Chondrocyte (in vitro differentiated cells): Measurements from ENCODE around the gene CLDN34. TPM values are rescaled to one million over a fixed set of nuclear protein-coding genes. Genes with fewer than 3 reads are reported as not detected.

Experiments used
- DNase-seq: peaks from one replicate; pipeline ENCODE4 v3.0.0; 2021; ENCODE audit warnings: mixed read lengths, low spot score
- H3K27ac Mint-ChIP-seq: one replicate; pipeline ENCODE4 v1.8.0; 2021; ENCODE audit warnings: mild to moderate bottlenecking, moderate library complexity, mixed read lengths; ENCODE audit not compliant: unreplicated experiment
- H3K27me3 Mint-ChIP-seq: 2 replicates; pipeline ENCODE4 v1.8.0; 2021; ENCODE audit warnings: low read depth, mixed read lengths
- H3K36me3 Mint-ChIP-seq: 2 replicates; pipeline ENCODE4 v1.8.0; 2021; ENCODE audit warnings: low read depth, mixed read lengths
- H3K4me1 Mint-ChIP-seq: 2 replicates; pipeline ENCODE4 v1.8.0; 2021; ENCODE audit warnings: low read depth, mild to moderate bottlenecking, mixed read lengths
- H3K4me3 Mint-ChIP-seq: one replicate; pipeline ENCODE4 v1.8.0; 2021; ENCODE audit warnings: mild to moderate bottlenecking, moderate library complexity, mixed read lengths; ENCODE audit not compliant: unreplicated experiment
- H3K9me3 Mint-ChIP-seq: 2 replicates; pipeline ENCODE4 v1.8.0; 2021; ENCODE audit warnings: low read depth, mixed read lengths
- total RNA-seq: library from RNA; stranded (reverse); gene quantifications from 3 replicates; pipeline ENCODE4 v1.2.1, GENCODE V29; 2021
- TF ChIP-seq, protein P1 (sequence below): fragments of 200-600 bp; sonication (generic); IDR thresholded peaks from 2 replicates; pipeline ENCODE4 v1.5.0; 2021; ENCODE audit warnings: antibody characterized with exemption, mild to moderate bottlenecking, moderate library complexity

The CLDN34 gene
- total RNA-seq, 1 donor from 2014 or later, result not detected

DNA sequence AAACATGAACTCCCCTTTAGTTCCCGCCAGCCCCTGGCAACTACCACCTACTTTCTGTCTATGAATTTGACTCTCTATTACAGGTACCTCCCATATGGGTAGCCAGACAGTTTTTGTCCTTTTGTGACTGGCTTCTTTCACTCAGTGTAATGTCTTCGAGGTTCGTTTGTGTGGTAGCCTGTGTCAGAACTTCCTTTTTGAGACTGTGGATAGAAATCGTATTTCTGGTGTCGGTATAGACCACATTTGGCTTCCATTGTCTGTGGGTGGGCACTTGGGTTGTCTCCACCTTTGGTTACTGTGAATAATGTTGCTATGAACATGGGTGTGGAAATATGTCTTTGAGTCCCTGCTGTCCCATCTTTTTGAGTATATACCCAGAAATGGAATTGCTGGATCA, 5.4 kb upstream of the CLDN34 start:
- Mint-ChIP-seq H3K9me3 (peaks cover 6% of the 10 kb centered on the region), H3K4me3 (no peak overlapping the region), H3K27ac (no peak overlapping the region), H3K27me3 (no peaks in the 10 kb centered on the region), H3K4me1 (no peaks in the 10 kb centered on the region), H3K36me3 (peaks cover 2% of the 10 kb centered on the region)
- TF ChIP-seq, protein P1, sequence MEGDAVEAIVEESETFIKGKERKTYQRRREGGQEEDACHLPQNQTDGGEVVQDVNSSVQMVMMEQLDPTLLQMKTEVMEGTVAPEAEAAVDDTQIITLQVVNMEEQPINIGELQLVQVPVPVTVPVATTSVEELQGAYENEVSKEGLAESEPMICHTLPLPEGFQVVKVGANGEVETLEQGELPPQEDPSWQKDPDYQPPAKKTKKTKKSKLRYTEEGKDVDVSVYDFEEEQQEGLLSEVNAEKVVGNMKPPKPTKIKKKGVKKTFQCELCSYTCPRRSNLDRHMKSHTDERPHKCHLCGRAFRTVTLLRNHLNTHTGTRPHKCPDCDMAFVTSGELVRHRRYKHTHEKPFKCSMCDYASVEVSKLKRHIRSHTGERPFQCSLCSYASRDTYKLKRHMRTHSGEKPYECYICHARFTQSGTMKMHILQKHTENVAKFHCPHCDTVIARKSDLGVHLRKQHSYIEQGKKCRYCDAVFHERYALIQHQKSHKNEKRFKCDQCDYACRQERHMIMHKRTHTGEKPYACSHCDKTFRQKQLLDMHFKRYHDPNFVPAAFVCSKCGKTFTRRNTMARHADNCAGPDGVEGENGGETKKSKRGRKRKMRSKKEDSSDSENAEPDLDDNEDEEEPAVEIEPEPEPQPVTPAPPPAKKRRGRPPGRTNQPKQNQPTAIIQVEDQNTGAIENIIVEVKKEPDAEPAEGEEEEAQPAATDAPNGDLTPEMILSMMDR, result no peak
- DNase-seq, result no peak

DNA sequence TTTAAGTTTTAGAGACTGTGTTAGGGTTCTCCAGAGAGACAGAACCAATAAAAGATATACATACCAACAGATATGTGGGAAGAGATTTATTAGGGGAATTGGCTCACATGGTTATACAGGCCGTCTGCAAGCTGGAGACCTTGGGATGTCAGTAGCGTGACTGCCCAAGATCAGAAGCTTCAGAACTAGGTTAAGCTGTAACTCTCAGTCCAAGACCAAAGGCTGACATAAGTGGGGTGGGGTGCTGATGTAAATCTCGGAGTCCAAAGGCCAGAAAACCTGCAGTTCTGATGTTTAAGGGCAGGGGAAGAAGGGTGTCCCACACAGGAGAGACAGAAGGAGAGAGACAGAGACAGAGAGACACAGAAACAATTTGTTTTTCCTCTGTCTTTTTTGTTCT, 10.5 kb downstream of the CLDN34 start:
- H3K4me3 Mint-ChIP-seq, result no peak overlapping the region
- no peaks in the 10 kb centered on the region for H3K4me1 Mint-ChIP-seq
- H3K36me3 Mint-ChIP-seq, result no peaks in the 10 kb centered on the region
- H3K9me3 Mint-ChIP-seq, result peaks cover 14% of the 10 kb centered on the region
- DNase-seq, result no peak
- no peaks in the 10 kb centered on the region for H3K27me3 Mint-ChIP-seq
- H3K27ac Mint-ChIP-seq, result no peak overlapping the region
- TF ChIP-seq, protein P1, result no peak

DNA sequence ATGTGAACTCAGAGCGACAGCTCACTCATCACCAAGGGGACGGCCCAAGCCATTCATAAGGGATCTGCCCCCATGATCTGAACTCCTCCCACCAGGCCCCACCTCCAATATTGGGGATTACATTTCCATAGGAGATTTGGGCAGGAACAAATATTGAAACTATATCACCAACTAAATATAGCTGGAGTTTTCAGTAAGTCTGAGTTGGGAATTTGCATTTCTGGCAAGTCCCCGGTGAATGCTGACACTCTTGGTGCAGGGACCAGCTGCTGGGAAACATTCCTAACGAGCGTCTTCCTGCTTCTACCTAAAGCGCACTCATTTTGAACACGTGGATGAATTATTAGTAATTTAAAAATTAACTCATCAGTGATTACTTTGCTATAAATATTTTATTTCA, 13.2 kb downstream of the CLDN34 start:
- Mint-ChIP-seq H3K27ac (no peak overlapping the region), H3K4me3 (no peak overlapping the region), H3K36me3 (no peaks in the 10 kb centered on the region), H3K27me3 (no peaks in the 10 kb centered on the region), H3K9me3 (peaks cover 13% of the 10 kb centered on the region), H3K4me1 (no peaks in the 10 kb centered on the region)
- no peak for DNase-seq
- TF ChIP-seq, protein P1, result no peak

DNA sequence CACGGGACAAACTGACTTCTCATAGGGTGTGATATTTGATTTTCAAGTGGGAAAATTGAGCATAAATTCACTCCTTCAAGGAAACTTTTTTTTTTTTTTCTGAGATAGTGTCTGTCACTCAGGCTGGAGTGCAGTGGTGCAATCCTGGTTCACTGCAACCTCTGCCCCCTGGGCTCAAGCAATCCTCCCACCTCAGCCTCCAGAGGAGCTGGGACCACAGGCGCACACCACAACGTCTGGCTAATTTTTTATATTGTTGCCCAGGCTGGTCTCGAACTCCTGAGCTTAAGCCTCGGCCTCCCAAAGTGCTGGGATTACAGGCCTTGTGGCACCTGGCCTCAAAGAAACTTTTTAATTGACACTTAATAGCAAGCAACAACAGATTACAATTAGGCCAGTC, 13.8 kb downstream of the CLDN34 start:
- TF ChIP-seq, protein P1, result no peak
- Mint-ChIP-seq H3K4me1 (no peaks in the 10 kb centered on the region), H3K36me3 (no peaks in the 10 kb centered on the region), H3K27ac (no peak overlapping the region), H3K9me3 (peaks cover 11% of the 10 kb centered on the region), H3K27me3 (no peaks in the 10 kb centered on the region), H3K4me3 (no peak overlapping the region)
- no peak for DNase-seq

DNA sequence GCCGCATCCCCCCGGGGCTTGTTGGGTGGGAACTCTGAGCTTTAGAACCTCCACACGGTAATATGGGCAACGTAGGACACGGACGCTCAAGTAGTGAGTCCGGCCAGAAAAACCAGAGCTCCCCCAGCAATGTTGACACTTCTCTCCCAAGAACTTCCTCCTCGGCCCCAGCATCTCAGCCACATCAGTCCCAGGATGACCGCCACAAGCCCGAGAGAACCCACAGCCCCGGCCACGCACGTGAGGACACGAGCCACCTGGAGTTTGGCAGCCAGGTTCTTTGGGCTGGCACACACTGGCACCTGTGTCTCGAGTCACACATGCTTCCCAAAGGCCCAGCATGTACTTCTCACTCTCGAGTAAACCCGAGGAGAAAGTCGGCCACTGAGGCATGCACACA, 16.3 kb downstream of the CLDN34 start:
- H3K27me3 Mint-ChIP-seq, result no peaks in the 10 kb centered on the region
- H3K9me3 Mint-ChIP-seq, result peaks cover 8% of the 10 kb centered on the region
- H3K27ac Mint-ChIP-seq, result no peak overlapping the region
- H3K4me3 Mint-ChIP-seq, result no peak overlapping the region
- no peaks in the 10 kb centered on the region for H3K4me1 Mint-ChIP-seq
- no peaks in the 10 kb centered on the region for H3K36me3 Mint-ChIP-seq
- TF ChIP-seq, protein P1, result no peak
- DNase-seq, result no peak
